ENCODE data around the gene MAP7D2.
"Not testable (repeated sequence)": the region's sequence is repeated elsewhere in the genome, so short reads cannot be mapped to it uniquely, and the experiment has no call there.

The MAP7D2 gene

GRCh38 chrX:20116577-20117240 lies at the start of gene MAP7D2:
Gene MAP7D2, minus strand, starts transcription at chrX:20116907. Its CDS starts 28 bp downstream, at chrX:20116879.
- DNase-seq: no peak

GRCh38 chrX:20162516-20162915 lies 45.8 kb upstream of the MAP7D2 start:
- not testable (repeated sequence) for DNase-seq

GRCh38 chrX:20159797-20160385 lies 43.2 kb upstream of the MAP7D2 start:
- no peak for DNase-seq

GRCh38 chrX:20151689-20152088 lies 35.0 kb upstream of the MAP7D2 start:
- DNase-seq: no peak

GRCh38 chrX:20149326-20149725 lies 32.6 kb upstream of the MAP7D2 start:
- no peak for DNase-seq

- no peak for DNase-seq
Measured at GRCh38 chrX:20147561-20147960, 30.9 kb upstream of the MAP7D2 start.

GRCh38 chrX:20144491-20144890 lies 27.8 kb upstream of the MAP7D2 start:
- no peak for DNase-seq

GRCh38 chrX:20143561-20143960 lies 26.9 kb upstream of the MAP7D2 start:
- no peak for DNase-seq

GRCh38 chrX:20143111-20143510 lies 26.4 kb upstream of the MAP7D2 start:
- no peak for DNase-seq

- DNase-seq: peak; percentile 92 to 99
Measured at GRCh38 chrX:20141281-20142220, 24.8 kb upstream of the MAP7D2 start, which contains the start of gene EIF1AX. Gene EIF1AX, minus strand, starts transcription at chrX:20141838. Its CDS starts 198 bp downstream, at chrX:20141640.

GRCh38 chrX:20140420-20140819 lies 23.7 kb upstream of the MAP7D2 start:
- no peak for DNase-seq

GRCh38 chrX:20139966-20140365 lies 23.3 kb upstream of the MAP7D2 start:
- DNase-seq: no peak

GRCh38 chrX:20135944-20136343 lies 19.2 kb upstream of the MAP7D2 start:
- DNase-seq: no peak

- no peak for DNase-seq
Measured at GRCh38 chrX:20132666-20133065, 16.0 kb upstream of the MAP7D2 start.

GRCh38 chrX:20130357-20130756 lies 13.7 kb upstream of the MAP7D2 start:
- DNase-seq: no peak

- DNase-seq: no peak
Measured at GRCh38 chrX:20129547-20129946, 12.8 kb upstream of the MAP7D2 start.

GRCh38 chrX:20128670-20129069 lies 12.0 kb upstream of the MAP7D2 start:
- no peak for DNase-seq

GRCh38 chrX:20127440-20127839 lies 10.7 kb upstream of the MAP7D2 start:
- DNase-seq: not testable (repeated sequence)

GRCh38 chrX:20126833-20127232 lies 10.1 kb upstream of the MAP7D2 start:
- DNase-seq: not testable (repeated sequence)

- DNase-seq: no peak
Measured at GRCh38 chrX:20124964-20125363, 8.3 kb upstream of the MAP7D2 start.

- DNase-seq: no peak
Measured at GRCh38 chrX:20118065-20118824, 1.5 kb upstream of the MAP7D2 start.

GRCh38 chrX:20116087-20116576 lies 575 bp downstream of the MAP7D2 start:
- DNase-seq: no peak

All from hippocampal formation (tissue), 2 donors.